SKM-1 (cell line): ENCODE measurements around the gene SNAP29.
"Not testable (repeated sequence)": the region's sequence is repeated elsewhere in the genome, so short reads cannot be mapped to it uniquely, and the experiment has no call there.

Source experiments
- DNase-seq: peaks from one replicate; lab custom pipeline; 2025; ENCODE audit not compliant: unreplicated experiment; lab: John Stamatoyannopoulos, UW

The SNAP29 gene

GRCh38 chr22:20858615-20859416 is at the start of gene SNAP29, which contains the start of gene PI4KA:
Gene SNAP29 (plus strand): TSS chr22:20859007. CDS start chr22:20859111, 104 bp downstream.
Gene PI4KA (minus strand): TSS chr22:20858811. CDS start chr22:20858725, 86 bp downstream.
- peak; percentile 88 for DNase-seq

- DNase-seq: no peak
These were observed 49.1 kb upstream of the SNAP29 start for GRCh38 chr22:20809538-20810185.

- no peak for DNase-seq
These were observed 48.2 kb upstream of the SNAP29 start for GRCh38 chr22:20810645-20811044.

- DNase-seq: no peak
These were observed 47.6 kb upstream of the SNAP29 start for GRCh38 chr22:20811171-20811570.

GRCh38 chr22:20811971-20812660 is 46.7 kb upstream of the SNAP29 start:
- no peak for DNase-seq

- DNase-seq: no peak
These were observed 45.8 kb upstream of the SNAP29 start for GRCh38 chr22:20813056-20813455.

GRCh38 chr22:20814221-20814808 is 44.5 kb upstream of the SNAP29 start:
- DNase-seq: no peak

- no peak for DNase-seq
These were observed 43.2 kb upstream of the SNAP29 start for GRCh38 chr22:20815477-20816050.

- no peak for DNase-seq
These were observed 42.2 kb upstream of the SNAP29 start for GRCh38 chr22:20816559-20816958.

GRCh38 chr22:20818471-20818870 is 40.3 kb upstream of the SNAP29 start:
- DNase-seq: no peak

GRCh38 chr22:20819471-20819870 is 39.3 kb upstream of the SNAP29 start:
- no peak for DNase-seq

- DNase-seq: not testable (repeated sequence)
These were observed 37.0 kb upstream of the SNAP29 start for GRCh38 chr22:20821717-20822239.

GRCh38 chr22:20822240-20822639 is 36.6 kb upstream of the SNAP29 start:
- DNase-seq: no peak

- DNase-seq: no peak
These were observed 35.5 kb upstream of the SNAP29 start for GRCh38 chr22:20823264-20823663.

GRCh38 chr22:20825216-20825615 is 33.6 kb upstream of the SNAP29 start:
- not testable (repeated sequence) for DNase-seq

- DNase-seq: no peak
These were observed 33.2 kb upstream of the SNAP29 start for GRCh38 chr22:20825624-20826023.

- not testable (repeated sequence) for DNase-seq
These were observed 32.2 kb upstream of the SNAP29 start for GRCh38 chr22:20826373-20827152.

GRCh38 chr22:20829491-20830134 is 29.2 kb upstream of the SNAP29 start:
- DNase-seq: no peak

- no peak for DNase-seq
These were observed 25.6 kb upstream of the SNAP29 start for GRCh38 chr22:20833225-20833665.
